ENCODE results near the gene GRM7.

GRM7 gene

GRCh38 chr3:7620401-7620800 lies 759.5 kb downstream of the GRM7 start:
- in situ Hi-C loops (cut with MboI; ENCODE audit: low pct_unique_long_range_greater_than_20kb, low sequenced_read_pairs, unreplicated experiment) = no loop called here

GRCh38 chr3:7621046-7621630 lies 760.2 kb downstream of the GRM7 start:
- no peak for DNase-seq (ENCODE audit: low spot score)
- no peak for TF ChIP-seq CTCF (IDR thresholded peaks at IDR 0.05; ENCODE audit: extremely low read depth, insufficient read depth, missing control alignments)
- in situ Hi-C loops (cut with MboI; ENCODE audit: low pct_unique_long_range_greater_than_20kb, low sequenced_read_pairs, unreplicated experiment) = no loop called here

More at GRCh38 chr3:7620401-7620800, 759.5 kb downstream of the GRM7 start:
- DNase-seq (ENCODE audit: low spot score) = no peak
- TF ChIP-seq CTCF (IDR thresholded peaks at IDR 0.05; ENCODE audit: extremely low read depth, insufficient read depth, missing control alignments) = no peak

GRCh38 chr3:7621651-7622050 lies 760.7 kb downstream of the GRM7 start:
- no peak for TF ChIP-seq CTCF (IDR thresholded peaks at IDR 0.05; ENCODE audit: extremely low read depth, insufficient read depth, missing control alignments)
- in situ Hi-C loops (cut with MboI; ENCODE audit: low pct_unique_long_range_greater_than_20kb, low sequenced_read_pairs, unreplicated experiment) = no loop called here
- no peak for DNase-seq (ENCODE audit: low spot score)

GRCh38 chr3:7625021-7625420 lies 764.1 kb downstream of the GRM7 start:
- in situ Hi-C loops (cut with MboI; ENCODE audit: low pct_unique_long_range_greater_than_20kb, low sequenced_read_pairs, unreplicated experiment) = no loop called here
- TF ChIP-seq CTCF (IDR thresholded peaks at IDR 0.05; ENCODE audit: extremely low read depth, insufficient read depth, missing control alignments) = no peak
- DNase-seq (ENCODE audit: low spot score) = no peak

GRCh38 chr3:7630351-7630911 lies 769.5 kb downstream of the GRM7 start:
- no peak for TF ChIP-seq CTCF (IDR thresholded peaks at IDR 0.05; ENCODE audit: extremely low read depth, insufficient read depth, missing control alignments)
- in situ Hi-C loops (cut with MboI; ENCODE audit: low pct_unique_long_range_greater_than_20kb, low sequenced_read_pairs, unreplicated experiment) = no loop called here
- no peak for DNase-seq (ENCODE audit: low spot score)

- no peak for DNase-seq (ENCODE audit: low spot score)
- TF ChIP-seq CTCF (IDR thresholded peaks at IDR 0.05; ENCODE audit: extremely low read depth, insufficient read depth, missing control alignments) = no peak
- in situ Hi-C loops (cut with MboI; ENCODE audit: low pct_unique_long_range_greater_than_20kb, low sequenced_read_pairs, unreplicated experiment) = no loop called here
Measured at GRCh38 chr3:7630925-7631324, 770.0 kb downstream of the GRM7 start.
